H9 (cell line): ENCODE results near the gene MYT1. TPM values are rescaled to one million over a fixed set of nuclear protein-coding genes. Genes with fewer than 3 reads are reported as not detected.

Experiments
- DNase-seq: peaks from one replicate; pipeline ENCODE4 v3.0.0-alpha.2; 2017
- H2AFZ ChIP-seq: one replicate; pipeline ENCODE4 v1.6.1; 2013; ENCODE audit warnings: mild to moderate bottlenecking, low read length, control low read depth, moderate library complexity
- H2AK5ac ChIP-seq: 2 replicates; pipeline ENCODE4 v1.6.1; 2013; ENCODE audit warnings: low read length, control low read depth, mixed read lengths; ENCODE audit not compliant: insufficient read length
- H2BK120ac ChIP-seq: one replicate; pipeline ENCODE4 v1.6.1; 2013; ENCODE audit warnings: low read depth, mild to moderate bottlenecking, low read length, control low read depth, inconsistent platforms; ENCODE audit not compliant: poor library complexity, severe bottlenecking
- H2BK12ac ChIP-seq: 2 replicates; pipeline ENCODE4 v1.6.1; 2013; ENCODE audit warnings: low read length, control low read depth, mixed read lengths, low read depth; ENCODE audit not compliant: insufficient read length
- H2BK15ac ChIP-seq: 2 replicates; pipeline ENCODE4 v1.6.1; 2013; ENCODE audit warnings: low read depth, low read length, control low read depth
- H2BK20ac ChIP-seq: one replicate; pipeline ENCODE4 v1.6.1; 2013; ENCODE audit warnings: low read depth, mild to moderate bottlenecking, low read length, control low read depth, inconsistent platforms; ENCODE audit not compliant: poor library complexity, severe bottlenecking
- H2BK5ac ChIP-seq: 2 replicates; pipeline ENCODE4 v1.6.1; 2013; ENCODE audit warnings: low read length, control low read depth, mixed read lengths; ENCODE audit not compliant: insufficient read length
- H3K14ac ChIP-seq: 2 replicates; pipeline ENCODE4 v1.6.1; 2013; ENCODE audit warnings: low read length, control low read depth; ENCODE audit not compliant: insufficient read depth
- H3K18ac ChIP-seq: 2 replicates; pipeline ENCODE4 v1.6.1; 2013; ENCODE audit warnings: low read depth, mild to moderate bottlenecking, mixed read lengths, low read length, control low read depth; ENCODE audit not compliant: insufficient read length
- H3K23ac ChIP-seq: 2 replicates; pipeline ENCODE4 v1.6.1; 2013; ENCODE audit warnings: low read length, control low read depth, mixed read lengths, low read depth; ENCODE audit not compliant: insufficient read length
- H3K23me2 ChIP-seq: 2 replicates; pipeline ENCODE4 v1.6.1; 2013; ENCODE audit warnings: low read depth, mild to moderate bottlenecking, mixed read lengths, low read length, control low read depth; ENCODE audit not compliant: insufficient read length, poor library complexity, severe bottlenecking
- H3K27ac ChIP-seq: 2 replicates; pipeline ENCODE4 v1.5.1; 2013; ENCODE audit warnings: low read length, control low read depth, mixed read lengths, low read depth; ENCODE audit not compliant: insufficient read length
- H3K27me3 ChIP-seq: 2 replicates; pipeline ENCODE4 v1.6.1; 2013; ENCODE audit warnings: low read length, control low read depth, inconsistent platforms; ENCODE audit not compliant: insufficient read depth
- H3K4ac ChIP-seq: 2 replicates; pipeline ENCODE4 v1.6.1; 2013; ENCODE audit warnings: low read depth, mild to moderate bottlenecking, control low read depth, inconsistent platforms, low read length, moderate library complexity
- H3K4me1 ChIP-seq: 2 replicates; pipeline ENCODE4 v1.6.1; 2013; ENCODE audit warnings: low read length, control low read depth, inconsistent platforms; ENCODE audit not compliant: insufficient read depth
- H3K4me2 ChIP-seq: 2 replicates; pipeline ENCODE4 v1.6.1; 2013; ENCODE audit warnings: low read length, control low read depth, mixed read lengths; ENCODE audit not compliant: insufficient read length, insufficient read depth
- H3K56ac ChIP-seq: 2 replicates; pipeline ENCODE4 v1.6.1; 2013; ENCODE audit warnings: low read depth, mild to moderate bottlenecking, mixed read lengths, low read length, control low read depth; ENCODE audit not compliant: insufficient read length
- H3K79me1 ChIP-seq: 2 replicates; pipeline ENCODE4 v1.6.1; 2013; ENCODE audit warnings: low read depth, mild to moderate bottlenecking, moderate library complexity, low read length, control low read depth, inconsistent platforms; ENCODE audit not compliant: insufficient read depth, poor library complexity, severe bottlenecking
- H3K79me2 ChIP-seq: 2 replicates; pipeline ENCODE4 v1.6.1; 2013; ENCODE audit warnings: low read length, control low read depth, inconsistent platforms; ENCODE audit not compliant: insufficient read depth
- H3K9ac ChIP-seq: 2 replicates; pipeline ENCODE4 v1.6.1; 2013; ENCODE audit warnings: low read length, control low read depth, mixed read lengths; ENCODE audit not compliant: insufficient read length; ENCODE audit errors: extremely low read depth
- H3K9me3 ChIP-seq: one replicate; pipeline ENCODE4 v1.6.1; 2013; ENCODE audit warnings: low read depth, low read length, inconsistent platforms; ENCODE audit not compliant: control insufficient read depth
- H3T11ph ChIP-seq: one replicate; pipeline ENCODE4 v1.6.1; 2013; ENCODE audit warnings: mild to moderate bottlenecking, low read length, control low read depth, inconsistent platforms
- H4K20me1 ChIP-seq: one replicate; pipeline ENCODE4 v1.6.1; 2013; ENCODE audit not compliant: control insufficient read depth, insufficient read length, insufficient read depth
- H4K5ac ChIP-seq: 2 replicates; pipeline ENCODE4 v1.6.1; 2013; ENCODE audit warnings: low read depth, mild to moderate bottlenecking, mixed read lengths, low read length, control low read depth; ENCODE audit not compliant: insufficient read length
- H4K8ac ChIP-seq: replicated peaks from 2 replicates; pipeline ENCODE4 v1.6.1; 2013; ENCODE audit warnings: low read length, control low read depth, mixed read lengths, low read depth; ENCODE audit not compliant: insufficient read length
- H4K91ac ChIP-seq: 2 replicates; pipeline ENCODE4 v1.6.1; 2013; ENCODE audit warnings: low read depth, mild to moderate bottlenecking, moderate library complexity, mixed read lengths, low read length, control low read depth; ENCODE audit not compliant: insufficient read length
- H3K27ac Mint-ChIP-seq, 3 experiments: 2 replicates in 2 of 3; 3 replicates in 1 of 3; pipeline ENCODE4 v1.8.0; 2020 to 2021; ENCODE audit warnings: mixed read lengths in 3 of 3, mild to moderate bottlenecking in 1 of 3, moderate library complexity in 1 of 3
- H3K27me3 Mint-ChIP-seq: 2 replicates; pipeline ENCODE4 v1.8.0; 2021; ENCODE audit warnings: low read depth, mild to moderate bottlenecking, moderate library complexity, mixed read lengths
- H3K36me3 Mint-ChIP-seq, 3 experiments: 2 replicates in 2 of 3; 3 replicates in 1 of 3; pipeline ENCODE4 v1.8.0; 2020 to 2021; ENCODE audit warnings: low read depth in 3 of 3, mixed read lengths in 3 of 3; ENCODE audit not compliant: insufficient read depth in 1 of 3
- H3K4me1 Mint-ChIP-seq, 2 experiments: 2 replicates each; pipeline ENCODE4 v1.8.0; 2020; ENCODE audit warnings: mixed read lengths in 2 of 2
- H3K4me3 Mint-ChIP-seq, 2 experiments: 2 replicates in 1 of 2; 3 replicates in 1 of 2; pipeline ENCODE4 v1.8.0; 2020 to 2021; ENCODE audit warnings: mild to moderate bottlenecking in 2 of 2, mixed read lengths in 2 of 2, moderate library complexity in 1 of 2
- H3K9me3 Mint-ChIP-seq, 2 experiments: 2 replicates in 1 of 2; 3 replicates in 1 of 2; pipeline ENCODE4 v1.8.0; 2020; ENCODE audit warnings: mild to moderate bottlenecking in 2 of 2, mixed read lengths in 2 of 2, moderate library complexity in 1 of 2
- WGBS: extraction: QIAGEN DNeasy Blood & Tissue Kit; methylation state at CpG from one replicate; pipeline ENCODE4 v1.1.7; 2013; ENCODE audit warnings: missing lambda C conversion rate, low lambda C conversion rate, mixed read lengths; ENCODE audit not compliant: insufficient read length; ENCODE audit errors: extremely low coverage; 5-methylcytosine and 5-hydroxymethylcytosine counted together
- total RNA-seq: library from RNA; stranded (reverse); gene quantifications from 2 replicates; pipeline ENCODE4 v1.2.1, GENCODE V29; 2021
- TF ChIP-seq, protein P1 (sequence below): fragments of 200-600 bp; sonication (generic); conservative IDR thresholded peaks from 3 replicates; pipeline ENCODE4 v1.8.0; 2021; ENCODE audit warnings: antibody characterized with exemption, mild to moderate bottlenecking

The MYT1 gene
- total RNA-seq, 1 experiment from 2014 or later: 0.79 TPM

DNA sequence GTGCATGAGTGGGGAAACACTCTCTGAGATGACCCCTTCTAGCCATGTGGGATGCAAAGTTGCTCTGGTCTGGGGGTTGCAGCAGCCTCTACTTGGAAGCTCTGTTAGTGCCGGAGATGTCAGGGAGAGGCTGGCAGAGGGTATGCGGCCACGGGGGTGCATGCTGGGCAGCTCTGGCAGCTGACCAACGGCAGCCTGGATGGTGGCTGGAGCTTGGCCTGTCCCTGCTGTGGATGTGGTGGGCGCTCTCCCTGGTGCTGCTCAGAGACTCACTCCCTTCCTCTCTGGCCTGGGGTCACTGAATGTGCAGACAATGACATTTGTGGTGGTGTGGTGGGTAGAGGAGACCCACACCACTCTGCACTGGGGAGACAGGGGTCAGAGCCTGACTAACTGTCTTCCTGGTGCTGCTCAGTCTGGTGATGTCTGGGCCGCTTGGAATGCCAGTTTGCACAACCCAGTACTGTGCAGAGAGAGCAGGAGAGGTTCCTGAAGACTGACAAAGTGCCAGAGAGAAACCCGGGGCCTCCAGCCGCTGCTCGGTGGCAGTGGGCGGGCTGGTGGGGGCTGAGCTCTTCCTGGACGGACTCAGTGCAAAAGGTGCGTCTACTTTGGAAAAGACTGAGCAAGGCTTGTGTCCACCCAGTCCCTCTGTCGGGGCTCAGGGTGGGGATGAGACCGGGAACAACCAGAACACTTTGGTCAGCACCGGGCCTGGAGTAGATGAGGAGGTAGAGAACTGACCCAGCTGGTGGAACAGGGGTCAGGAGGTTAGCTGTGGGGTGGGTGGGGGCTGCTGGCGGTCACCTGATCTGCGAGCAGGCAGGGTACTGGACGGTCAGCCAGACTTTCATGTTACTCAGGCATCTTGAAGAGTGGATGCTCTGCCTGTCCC, 2.7 kb downstream of the MYT1 start:
- H3K27ac ChIP-seq: no peak overlapping the region
- H4K5ac ChIP-seq: no peak overlapping the region
- H3K14ac ChIP-seq: no peak overlapping the region
- H3K23ac ChIP-seq: no peak overlapping the region
- H2BK12ac ChIP-seq: no peak overlapping the region
- no peaks in the 10 kb centered on the region for H3K79me1 ChIP-seq
- Mint-ChIP-seq H3K36me3 (no peaks in the 10 kb centered on the region), H3K9me3 (no peaks in the 10 kb centered on the region), H3K4me3 (no peak overlapping the region), H3K4me1 (peaks cover 28 to 53% of the 10 kb centered on the region in 2 experiments), H3K27ac (no peak overlapping the region), H3K27me3 (peaks cover 45% of the 10 kb centered on the region)
- no peak overlapping the region for H2AFZ ChIP-seq
- no peak overlapping the region for H3K9ac ChIP-seq
- H2BK15ac ChIP-seq: no peak overlapping the region
- no peak overlapping the region for H2BK120ac ChIP-seq
- H3K23me2 ChIP-seq: no peaks in the 10 kb centered on the region
- TF ChIP-seq, protein P1, sequence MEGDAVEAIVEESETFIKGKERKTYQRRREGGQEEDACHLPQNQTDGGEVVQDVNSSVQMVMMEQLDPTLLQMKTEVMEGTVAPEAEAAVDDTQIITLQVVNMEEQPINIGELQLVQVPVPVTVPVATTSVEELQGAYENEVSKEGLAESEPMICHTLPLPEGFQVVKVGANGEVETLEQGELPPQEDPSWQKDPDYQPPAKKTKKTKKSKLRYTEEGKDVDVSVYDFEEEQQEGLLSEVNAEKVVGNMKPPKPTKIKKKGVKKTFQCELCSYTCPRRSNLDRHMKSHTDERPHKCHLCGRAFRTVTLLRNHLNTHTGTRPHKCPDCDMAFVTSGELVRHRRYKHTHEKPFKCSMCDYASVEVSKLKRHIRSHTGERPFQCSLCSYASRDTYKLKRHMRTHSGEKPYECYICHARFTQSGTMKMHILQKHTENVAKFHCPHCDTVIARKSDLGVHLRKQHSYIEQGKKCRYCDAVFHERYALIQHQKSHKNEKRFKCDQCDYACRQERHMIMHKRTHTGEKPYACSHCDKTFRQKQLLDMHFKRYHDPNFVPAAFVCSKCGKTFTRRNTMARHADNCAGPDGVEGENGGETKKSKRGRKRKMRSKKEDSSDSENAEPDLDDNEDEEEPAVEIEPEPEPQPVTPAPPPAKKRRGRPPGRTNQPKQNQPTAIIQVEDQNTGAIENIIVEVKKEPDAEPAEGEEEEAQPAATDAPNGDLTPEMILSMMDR: no peak
- H4K8ac ChIP-seq: no peak overlapping the region
- no peak overlapping the region for H2BK20ac ChIP-seq
- H3K27me3 ChIP-seq: no peaks in the 10 kb centered on the region; the same call in 1 of the 2 replicates
- no peaks in the 10 kb centered on the region for H4K20me1 ChIP-seq
- WGBS: no CpG with 5 or more reads among the region's 18 CpGs
- no peak for DNase-seq
- no peaks in the 10 kb centered on the region for H3K9me3 ChIP-seq
- no peak overlapping the region for H3K56ac ChIP-seq
- H2AK5ac ChIP-seq: no peak overlapping the region
- H4K91ac ChIP-seq: no peak overlapping the region
- no peaks in the 10 kb centered on the region; the same call in 1 of the 2 replicates for H3K4me1 ChIP-seq
- H3K79me2 ChIP-seq: no peaks in the 10 kb centered on the region
- H3T11ph ChIP-seq: no peak overlapping the region
- no peak overlapping the region for H2BK5ac ChIP-seq
- no peak overlapping the region for H3K4me2 ChIP-seq
- no peak overlapping the region for H3K4ac ChIP-seq
- no peak overlapping the region for H3K18ac ChIP-seq
